Right lobe of liver (tissue), 4 donors: ENCODE measurements around the gene GALNT14.

ENCODE experiments used
- CTCF ChIP-seq, 4 donors: fragments of 200-600 bp in 3 of 4; fragments of 450-650 bp in 1 of 4; IDR thresholded peaks; one replicate each; pipeline versions ENCODE4 v1.5.1 to v1.8.0; 2016 to 2022; ENCODE audit warnings: antibody characterized with exemption in 4 of 4, mild to moderate bottlenecking in 2 of 4
- POLR2A ChIP-seq: fragments of 450-650 bp; IDR thresholded peaks from one replicate; pipeline ENCODE4 v1.6.1; 2017; ENCODE audit warnings: antibody characterized with exemption, mild to moderate bottlenecking
- donor health status: DM: no; HTN: no; CAD: no.
- donor health status: DM: no; HTN: no; CAD: no.
- donor health status: DM: no; HTN: yes; CAD: no.

GRCh38 chr2:30960213-30960612, 178.0 kb downstream of the GALNT14 start:
- TF ChIP-seq POLR2A (no peak), CTCF (IDR thresholded peaks at IDR 0.05) (no peak)
